ENCODE results near the gene DHX36.

DNA sequence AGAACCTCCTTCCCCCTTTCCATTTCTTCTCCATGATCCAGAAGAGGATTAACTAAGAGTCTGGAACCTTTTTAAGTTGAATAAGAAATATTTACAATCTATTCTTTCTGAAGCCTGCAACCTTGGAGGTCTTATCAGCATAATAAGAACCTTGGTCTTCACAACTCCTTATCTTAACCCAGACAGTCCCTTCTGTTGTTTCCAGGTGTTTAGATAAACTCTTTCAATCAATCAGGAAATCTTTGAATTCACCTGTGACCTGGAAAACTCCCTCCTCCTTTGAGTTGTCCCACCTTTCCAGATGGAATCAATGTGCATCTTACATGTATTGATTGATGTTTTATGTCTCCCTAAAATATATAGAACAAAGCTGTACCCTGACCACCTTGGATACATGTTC lies 3.6 kb upstream of the DHX36 start:
- TF ChIP-seq, protein P1, sequence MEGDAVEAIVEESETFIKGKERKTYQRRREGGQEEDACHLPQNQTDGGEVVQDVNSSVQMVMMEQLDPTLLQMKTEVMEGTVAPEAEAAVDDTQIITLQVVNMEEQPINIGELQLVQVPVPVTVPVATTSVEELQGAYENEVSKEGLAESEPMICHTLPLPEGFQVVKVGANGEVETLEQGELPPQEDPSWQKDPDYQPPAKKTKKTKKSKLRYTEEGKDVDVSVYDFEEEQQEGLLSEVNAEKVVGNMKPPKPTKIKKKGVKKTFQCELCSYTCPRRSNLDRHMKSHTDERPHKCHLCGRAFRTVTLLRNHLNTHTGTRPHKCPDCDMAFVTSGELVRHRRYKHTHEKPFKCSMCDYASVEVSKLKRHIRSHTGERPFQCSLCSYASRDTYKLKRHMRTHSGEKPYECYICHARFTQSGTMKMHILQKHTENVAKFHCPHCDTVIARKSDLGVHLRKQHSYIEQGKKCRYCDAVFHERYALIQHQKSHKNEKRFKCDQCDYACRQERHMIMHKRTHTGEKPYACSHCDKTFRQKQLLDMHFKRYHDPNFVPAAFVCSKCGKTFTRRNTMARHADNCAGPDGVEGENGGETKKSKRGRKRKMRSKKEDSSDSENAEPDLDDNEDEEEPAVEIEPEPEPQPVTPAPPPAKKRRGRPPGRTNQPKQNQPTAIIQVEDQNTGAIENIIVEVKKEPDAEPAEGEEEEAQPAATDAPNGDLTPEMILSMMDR (tag by site-specific recombination; IDR thresholded peaks at IDR 0.05) = no peak
- TF ChIP-seq ZNF670 (tag by site-specific recombination; IDR thresholded peaks at IDR 0.05; ENCODE audit: low read depth) (no peak), ZNF426 (tag by site-specific recombination; IDR thresholded peaks at IDR 0.05) (no peak)
- TF ChIP-seq, protein P2, sequence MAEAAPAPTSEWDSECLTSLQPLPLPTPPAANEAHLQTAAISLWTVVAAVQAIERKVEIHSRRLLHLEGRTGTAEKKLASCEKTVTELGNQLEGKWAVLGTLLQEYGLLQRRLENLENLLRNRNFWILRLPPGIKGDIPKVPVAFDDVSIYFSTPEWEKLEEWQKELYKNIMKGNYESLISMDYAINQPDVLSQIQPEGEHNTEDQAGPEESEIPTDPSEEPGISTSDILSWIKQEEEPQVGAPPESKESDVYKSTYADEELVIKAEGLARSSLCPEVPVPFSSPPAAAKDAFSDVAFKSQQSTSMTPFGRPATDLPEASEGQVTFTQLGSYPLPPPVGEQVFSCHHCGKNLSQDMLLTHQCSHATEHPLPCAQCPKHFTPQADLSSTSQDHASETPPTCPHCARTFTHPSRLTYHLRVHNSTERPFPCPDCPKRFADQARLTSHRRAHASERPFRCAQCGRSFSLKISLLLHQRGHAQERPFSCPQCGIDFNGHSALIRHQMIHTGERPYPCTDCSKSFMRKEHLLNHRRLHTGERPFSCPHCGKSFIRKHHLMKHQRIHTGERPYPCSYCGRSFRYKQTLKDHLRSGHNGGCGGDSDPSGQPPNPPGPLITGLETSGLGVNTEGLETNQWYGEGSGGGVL (tag by site-specific recombination; IDR thresholded peaks at IDR 0.05) = no peak

Measured in HEK293 (cell line).